ENCODE measurements around the gene KDM3B.
A peak's percentile ranks its signal among the peaks of the same experiment; 100 is the strongest.
"Not testable (repeated sequence)": the region's sequence is repeated elsewhere in the genome, so short reads cannot be mapped to it uniquely, and the experiment has no call there.

KDM3B gene

DNA sequence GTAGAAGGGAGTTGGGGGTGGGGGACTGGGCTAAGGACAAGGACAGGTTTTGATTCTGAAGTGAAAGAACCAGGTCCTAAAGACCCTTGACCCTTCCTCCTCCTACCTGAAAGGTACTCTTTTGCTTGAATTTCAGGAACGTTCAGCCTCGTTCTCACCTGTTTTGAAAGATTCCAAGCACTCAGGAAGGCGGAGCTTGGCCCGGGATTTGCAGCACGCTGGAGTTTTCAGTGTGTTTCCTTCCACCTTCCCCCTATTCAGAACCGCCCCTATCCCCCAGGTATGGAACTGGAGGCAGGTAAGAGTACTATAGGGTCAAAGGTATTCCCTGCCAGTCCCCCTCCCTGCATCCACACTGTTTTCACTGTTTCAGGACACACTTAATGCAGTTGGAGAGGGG is 119.9 kb downstream of the KDM3B start:
- 45% methylated on average over 5 of the region's 6 CpGs for WGBS
- Histone ChIP-seq H3K27ac (ENCODE audit: low read depth, low read length) (no peak overlapping the region), H3K4me3 (ENCODE audit: low read length) (no peak overlapping the region), H3K9ac (ENCODE audit: low read depth, low read length) (0 out of 2 replicates have a peak overlapping the region, but pooled peaks have one; percentile 15), H3K9me3 (ENCODE audit: insufficient read depth, low read depth, low read length) (no peaks in the 10 kb centered on the region), H3K27me3 (ENCODE audit: insufficient read depth, low read length) (peaks cover 2% of the 10 kb centered on the region), H3K4me1 (ENCODE audit: insufficient read depth, low read length) (no peaks in the 10 kb centered on the region), H3K36me3 (ENCODE audit: insufficient read depth, low read length) (no peaks in the 10 kb centered on the region)

DNA sequence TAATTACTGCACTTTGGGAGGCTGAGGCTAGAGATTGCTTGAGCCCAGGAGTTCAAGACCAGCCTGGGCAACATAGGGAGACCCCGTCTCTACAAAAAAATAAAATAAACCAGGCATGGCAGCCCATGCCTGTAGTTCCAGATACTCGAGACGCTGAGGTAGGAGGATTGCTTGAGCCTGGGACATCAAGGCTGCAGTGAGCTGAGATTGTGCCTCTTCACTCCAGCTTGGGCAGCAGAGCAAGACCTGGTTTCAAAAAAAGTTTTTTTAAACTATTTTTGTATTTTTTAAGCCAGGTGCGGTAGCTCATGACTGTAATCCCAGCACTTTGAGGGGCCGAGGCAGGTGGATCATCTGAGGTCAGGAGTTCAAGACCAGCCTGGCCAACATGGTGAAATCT is 120.7 kb downstream of the KDM3B start:
- H3K27ac ChIP-seq (ENCODE audit: low read depth, low read length); H3K36me3 ChIP-seq (ENCODE audit: insufficient read depth, low read length); H3K9ac ChIP-seq (ENCODE audit: low read depth, low read length); H3K27me3 ChIP-seq (ENCODE audit: insufficient read depth, low read length); H3K4me3 ChIP-seq (ENCODE audit: low read length); H3K4me1 ChIP-seq (ENCODE audit: insufficient read depth, low read length); H3K9me3 ChIP-seq (ENCODE audit: insufficient read depth, low read depth, low read length): not testable (repeated sequence)
- WGBS = 98% methylated on average over 5 of the region's 5 CpGs

DNA sequence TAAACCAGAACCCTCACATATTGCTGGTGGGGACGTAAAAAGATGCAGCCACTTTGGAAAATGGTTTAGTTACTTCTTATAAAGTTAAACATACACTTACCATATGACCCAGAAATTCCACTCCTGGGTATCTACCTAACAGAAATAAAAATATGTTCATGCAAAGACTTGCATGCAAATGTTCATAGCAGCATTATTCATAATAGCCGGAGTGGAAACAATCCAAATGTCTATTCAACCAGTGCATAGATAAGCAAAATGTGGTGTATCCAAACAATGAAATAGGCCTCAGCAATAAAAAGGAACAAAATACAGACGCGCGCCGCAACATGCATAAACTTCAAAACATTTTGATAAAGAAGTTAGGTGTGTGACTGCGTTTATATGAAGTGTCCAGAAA is 124.4 kb downstream of the KDM3B start:
- Histone ChIP-seq H3K9ac (ENCODE audit: low read depth, low read length) (no peak overlapping the region), H3K27me3 (ENCODE audit: insufficient read depth, low read length) (no peaks in the 10 kb centered on the region), H3K27ac (ENCODE audit: low read depth, low read length) (no peak overlapping the region), H3K36me3 (ENCODE audit: insufficient read depth, low read length) (no peaks in the 10 kb centered on the region), H3K4me1 (ENCODE audit: insufficient read depth, low read length) (no peaks in the 10 kb centered on the region), H3K9me3 (ENCODE audit: insufficient read depth, low read depth, low read length) (no peaks in the 10 kb centered on the region), H3K4me3 (ENCODE audit: low read length) (no peak overlapping the region)
- 95% methylated on average over 6 of the region's 7 CpGs for WGBS

DNA sequence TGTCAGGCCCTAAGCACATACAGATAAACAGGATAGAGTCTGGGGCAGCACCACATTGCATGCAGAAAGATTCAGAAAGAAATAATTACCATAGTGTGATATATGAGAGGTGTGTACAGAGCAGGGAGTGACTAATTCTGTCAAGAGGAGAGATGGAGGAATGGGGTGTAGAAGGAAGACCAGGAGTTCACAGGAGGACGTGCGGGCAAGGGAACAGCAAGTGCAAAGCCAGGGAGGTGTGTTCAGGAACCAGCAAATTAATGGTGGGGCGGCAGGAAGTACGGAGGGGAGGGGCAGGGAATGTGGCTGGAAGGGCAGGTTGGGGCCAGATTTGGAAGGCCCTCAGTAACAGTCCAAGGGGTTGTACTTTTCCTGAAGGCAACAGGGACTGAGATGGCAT is 130.2 kb downstream of the KDM3B start:
- no peak overlapping the region for H3K4me3 ChIP-seq (ENCODE audit: low read length)
- H3K27me3 ChIP-seq (ENCODE audit: insufficient read depth, low read length) = no peaks in the 10 kb centered on the region; the same call in 1 of the 2 replicates
- H3K4me1 ChIP-seq (ENCODE audit: insufficient read depth, low read length) = 0 out of 2 replicates have a peak, but pooled peaks cover 8% of the 10 kb centered on the region
- no peak overlapping the region for H3K27ac ChIP-seq (ENCODE audit: low read depth, low read length)
- 65% methylated on average over 4 of the region's 4 CpGs for WGBS
- no peak overlapping the region for H3K9ac ChIP-seq (ENCODE audit: low read depth, low read length)
- H3K9me3 ChIP-seq (ENCODE audit: insufficient read depth, low read depth, low read length) = no peaks in the 10 kb centered on the region
- H3K36me3 ChIP-seq (ENCODE audit: insufficient read depth, low read length) = no peaks in the 10 kb centered on the region

All from HUES64 (cell line).